ENCODE measurements around the gene NDN.

NDN gene

GRCh38 chr15:23687143-23687470 is at the start of gene NDN:
TSS of gene NDN (minus strand) at chr15:23687305. CDS start at chr15:23687217, 88 bp downstream.
- peak in 1 of 2 experiments; percentile 65 for DNase-seq

- DNase-seq: no peak
These were observed 49.0 kb upstream of the NDN start for GRCh38 chr15:23736033-23736673.

GRCh38 chr15:23734862-23735261 is 47.8 kb upstream of the NDN start:
- DNase-seq: peak; percentile 44 to 73

GRCh38 chr15:23713874-23714656 is 27.0 kb upstream of the NDN start:
- DNase-seq: peak; percentile 48 to 52

GRCh38 chr15:23708332-23708731 is 21.2 kb upstream of the NDN start:
- DNase-seq: no peak

- no peak for DNase-seq
These were observed 8.2 kb upstream of the NDN start for GRCh38 chr15:23695282-23695681.

- no peak for DNase-seq
These were observed 7.5 kb upstream of the NDN start for GRCh38 chr15:23694592-23694991.

- peak; percentile 71 to 90 for DNase-seq
These were observed 3.3 kb upstream of the NDN start for GRCh38 chr15:23690450-23690852.

GRCh38 chr15:23690015-23690414 is 2.9 kb upstream of the NDN start:
- DNase-seq: no peak

GRCh38 chr15:23686466-23687142 is 501 bp downstream of the NDN start:
- DNase-seq: no peak

GRCh38 chr15:23671481-23671880 is 15.6 kb downstream of the NDN start:
- DNase-seq: no peak

GRCh38 chr15:23670970-23671369 is 16.1 kb downstream of the NDN start:
- DNase-seq: no peak

- no peak for DNase-seq
These were observed 23.9 kb downstream of the NDN start for GRCh38 chr15:23663232-23663631.

- peak in 1 of 2 experiments; percentile 59 for DNase-seq
These were observed 38.1 kb downstream of the NDN start for GRCh38 chr15:23648920-23649515.

- peak in 1 of 2 experiments; percentile 37 for DNase-seq
These were observed 39.4 kb downstream of the NDN start, which contains the start of gene MAGEL2 for GRCh38 chr15:23647421-23648370. TSS of gene MAGEL2 (minus strand) at chr15:23647867. CDS start at chr15:23647742, 125 bp downstream.

GRCh38 chr15:23647001-23647295 is 40.2 kb downstream of the NDN start:
- DNase-seq: no peak

GRCh38 chr15:23646165-23647000 is 40.7 kb downstream of the NDN start:
- no peak for DNase-seq

- peak; percentile 10 to 62 for DNase-seq
These were observed 41.5 kb downstream of the NDN start for GRCh38 chr15:23645371-23646164.

- no peak for DNase-seq
These were observed 42.3 kb downstream of the NDN start for GRCh38 chr15:23644829-23645228.

GRCh38 chr15:23642413-23643044 is 44.6 kb downstream of the NDN start:
- DNase-seq: peak; percentile 35 to 78

Data from NCI-H526 (cell line).